ENCODE data around the gene LRRC37B. TPM values are rescaled to one million over a fixed set of nuclear protein-coding genes. Genes with fewer than 3 reads are reported as not detected.
"Not testable (repeated sequence)": the region's sequence is repeated elsewhere in the genome, so short reads cannot be mapped to it uniquely, and the experiment has no call there.

The LRRC37B gene
- total and polyA plus RNA-seq, 2 donors (not counting 1 experiment from before 2014, with no cell fraction given): 16.3 to 40.6 TPM

GRCh38 chr17:32066863-32067642 lies 59.9 kb downstream of the LRRC37B start:
- H2AFZ ChIP-seq (ENCODE audit: insufficient read depth, low read depth, low read length, poor library complexity, severe bottlenecking): peak overlapping the region; percentile 78
- DNase-seq (peak; percentile 51), ATAC-seq (ENCODE audit: low read depth) (peak; percentile 99)
- TF ChIP-seq, protein P1, sequence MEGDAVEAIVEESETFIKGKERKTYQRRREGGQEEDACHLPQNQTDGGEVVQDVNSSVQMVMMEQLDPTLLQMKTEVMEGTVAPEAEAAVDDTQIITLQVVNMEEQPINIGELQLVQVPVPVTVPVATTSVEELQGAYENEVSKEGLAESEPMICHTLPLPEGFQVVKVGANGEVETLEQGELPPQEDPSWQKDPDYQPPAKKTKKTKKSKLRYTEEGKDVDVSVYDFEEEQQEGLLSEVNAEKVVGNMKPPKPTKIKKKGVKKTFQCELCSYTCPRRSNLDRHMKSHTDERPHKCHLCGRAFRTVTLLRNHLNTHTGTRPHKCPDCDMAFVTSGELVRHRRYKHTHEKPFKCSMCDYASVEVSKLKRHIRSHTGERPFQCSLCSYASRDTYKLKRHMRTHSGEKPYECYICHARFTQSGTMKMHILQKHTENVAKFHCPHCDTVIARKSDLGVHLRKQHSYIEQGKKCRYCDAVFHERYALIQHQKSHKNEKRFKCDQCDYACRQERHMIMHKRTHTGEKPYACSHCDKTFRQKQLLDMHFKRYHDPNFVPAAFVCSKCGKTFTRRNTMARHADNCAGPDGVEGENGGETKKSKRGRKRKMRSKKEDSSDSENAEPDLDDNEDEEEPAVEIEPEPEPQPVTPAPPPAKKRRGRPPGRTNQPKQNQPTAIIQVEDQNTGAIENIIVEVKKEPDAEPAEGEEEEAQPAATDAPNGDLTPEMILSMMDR (IDR thresholded peaks at IDR 0.05): peak; percentile 54
- H3K27ac ChIP-seq (ENCODE audit: low read length in 2 of 2); intact Hi-C loops (cut with micrococcal nuclease); H3K4me1 ChIP-seq (ENCODE audit: control insufficient read depth in 2 of 2, insufficient read depth in 2 of 2, low read length in 2 of 2); H3K4me2 ChIP-seq (replicated peaks; ENCODE audit: low read depth, low read length, poor library complexity, severe bottlenecking); H3K79me2 ChIP-seq (ENCODE audit: control insufficient read depth, insufficient read depth, low read length); H4K20me1 ChIP-seq (ENCODE audit: control insufficient read depth, insufficient read depth, low read length, poor library complexity, severe bottlenecking); H3K36me3 ChIP-seq (replicated peaks in 1 of 2; ENCODE audit: control extremely low read depth in 1 of 2, control insufficient read depth in 1 of 2, extremely low read depth in 1 of 2, insufficient read depth in 2 of 2, low read length in 1 of 2); H3K4me1 Mint-ChIP-seq; H3K27me3 ChIP-seq (replicated peaks in 1 of 4; ENCODE audit: control extremely low read depth in 1 of 4, control insufficient read depth in 3 of 4, insufficient read depth in 4 of 4, low read length in 3 of 4); H3K9me3 Mint-ChIP-seq (ENCODE audit: insufficient read depth); H3K27ac Mint-ChIP-seq; POLR2A ChIA-PET; CTCF ChIA-PET; H3K9me3 ChIP-seq (ENCODE audit: control extremely low read depth in 1 of 3, control insufficient read depth in 2 of 3, insufficient read depth in 1 of 3, low read length in 2 of 3); H3K27me3 Mint-ChIP-seq: not testable (repeated sequence)
- WGBS (ENCODE audit: insufficient coverage): 63% methylated on average over 2 of the region's 25 CpGs
- peak overlapping the region in 3 of 5 experiments; percentile 15 to 46 (median 33) for H3K4me3 ChIP-seq (ENCODE audit: control extremely low read depth in 1 of 5, extremely low read depth in 1 of 5, insufficient read depth in 1 of 5, low read depth in 2 of 5, low read length in 4 of 5)
- peak overlapping the region; percentile 53 for H3K4me3 Mint-ChIP-seq
- H3K9ac ChIP-seq (ENCODE audit: low read length): peak overlapping the region; percentile 39

- POLR2A ChIA-PET; H3K27ac Mint-ChIP-seq; intact Hi-C loops (cut with micrococcal nuclease); ATAC-seq (ENCODE audit: low read depth); H3K4me3 Mint-ChIP-seq; DNase-seq; H3K36me3 ChIP-seq (replicated peaks in 1 of 2; ENCODE audit: control extremely low read depth in 1 of 2, control insufficient read depth in 1 of 2, extremely low read depth in 1 of 2, insufficient read depth in 2 of 2, low read length in 1 of 2); H3K9me3 ChIP-seq (ENCODE audit: control extremely low read depth in 1 of 3, control insufficient read depth in 2 of 3, insufficient read depth in 1 of 3, low read length in 2 of 3); H3K9ac ChIP-seq (ENCODE audit: low read length); H3K9me3 Mint-ChIP-seq (ENCODE audit: insufficient read depth); H4K20me1 ChIP-seq (ENCODE audit: control insufficient read depth, insufficient read depth, low read length, poor library complexity, severe bottlenecking); H3K4me1 Mint-ChIP-seq; H3K4me2 ChIP-seq (replicated peaks; ENCODE audit: low read depth, low read length, poor library complexity, severe bottlenecking); H3K27me3 ChIP-seq (replicated peaks in 1 of 4; ENCODE audit: control extremely low read depth in 1 of 4, control insufficient read depth in 3 of 4, insufficient read depth in 4 of 4, low read length in 3 of 4); H3K4me1 ChIP-seq (ENCODE audit: control insufficient read depth in 2 of 2, insufficient read depth in 2 of 2, low read length in 2 of 2); H2AFZ ChIP-seq (ENCODE audit: insufficient read depth, low read depth, low read length, poor library complexity, severe bottlenecking); H3K79me2 ChIP-seq (ENCODE audit: control insufficient read depth, insufficient read depth, low read length); H3K27me3 Mint-ChIP-seq; H3K4me3 ChIP-seq (ENCODE audit: control extremely low read depth in 1 of 5, extremely low read depth in 1 of 5, insufficient read depth in 1 of 5, low read depth in 2 of 5, low read length in 4 of 5); H3K27ac ChIP-seq (ENCODE audit: low read length in 2 of 2): not testable (repeated sequence)
- 94% methylated on average over 2 of the region's 2 CpGs for WGBS (ENCODE audit: insufficient coverage)
- CTCF ChIA-PET: interaction anchor here (0.7 kb wide), 1 partner anchor 732 kb away, joined by 3 read pairs; no protein-coding TSS in a partner anchor
Observed at GRCh38 chr17:32069067-32069466, 61.9 kb downstream of the LRRC37B start.

DNA sequence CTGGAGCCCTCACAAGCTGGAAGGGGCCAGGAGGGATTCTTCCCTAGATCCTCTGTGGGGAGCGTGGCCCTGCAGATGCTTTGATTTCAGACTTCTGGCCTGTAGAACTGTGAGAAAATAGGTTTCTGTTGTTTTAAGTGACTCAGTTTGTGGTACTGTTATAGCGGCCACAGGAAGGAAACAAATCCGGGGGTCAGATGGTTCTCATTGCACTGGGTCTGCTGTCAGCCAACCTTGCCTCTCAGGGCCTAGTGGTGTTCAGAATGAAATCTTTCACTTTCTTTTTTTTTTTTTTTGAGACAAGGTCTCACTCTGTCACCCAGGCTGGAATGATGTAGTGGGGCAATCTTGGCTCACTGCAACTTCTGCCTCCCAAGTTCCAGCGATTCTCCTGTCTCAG lies 64.8 kb downstream of the LRRC37B start:
- H4K20me1 ChIP-seq (ENCODE audit: control insufficient read depth, insufficient read depth, low read length, poor library complexity, severe bottlenecking); H3K27ac Mint-ChIP-seq; intact Hi-C loops (cut with micrococcal nuclease); H3K79me2 ChIP-seq (ENCODE audit: control insufficient read depth, insufficient read depth, low read length); POLR2A ChIA-PET; H3K4me2 ChIP-seq (replicated peaks; ENCODE audit: low read depth, low read length, poor library complexity, severe bottlenecking); CTCF ChIA-PET; H3K4me3 Mint-ChIP-seq; ATAC-seq (ENCODE audit: low read depth); H3K27me3 ChIP-seq (replicated peaks in 1 of 4; ENCODE audit: control extremely low read depth in 1 of 4, control insufficient read depth in 3 of 4, insufficient read depth in 4 of 4, low read length in 3 of 4); H3K36me3 ChIP-seq (replicated peaks in 1 of 2; ENCODE audit: control extremely low read depth in 1 of 2, control insufficient read depth in 1 of 2, extremely low read depth in 1 of 2, insufficient read depth in 2 of 2, low read length in 1 of 2); H3K4me1 ChIP-seq (ENCODE audit: control insufficient read depth in 2 of 2, insufficient read depth in 2 of 2, low read length in 2 of 2); H3K4me1 Mint-ChIP-seq; H3K9ac ChIP-seq (ENCODE audit: low read length); H3K9me3 Mint-ChIP-seq (ENCODE audit: insufficient read depth); H3K27me3 Mint-ChIP-seq; DNase-seq; H3K4me3 ChIP-seq (ENCODE audit: control extremely low read depth in 1 of 5, extremely low read depth in 1 of 5, insufficient read depth in 1 of 5, low read depth in 2 of 5, low read length in 4 of 5); H3K9me3 ChIP-seq (ENCODE audit: control extremely low read depth in 1 of 3, control insufficient read depth in 2 of 3, insufficient read depth in 1 of 3, low read length in 2 of 3); H3K27ac ChIP-seq (ENCODE audit: low read length in 2 of 2); H2AFZ ChIP-seq (ENCODE audit: insufficient read depth, low read depth, low read length, poor library complexity, severe bottlenecking): not testable (repeated sequence)
- no CpG with 5 or more reads among the region's 4 CpGs for WGBS (ENCODE audit: insufficient coverage)

Data from B cell (primary cell).